HEK293T (cell line): Measurements from ENCODE around the gene NEK8.

Experiments used
- ELF4 ChIP-seq: fragments of 450-650 bp; IDR thresholded peaks from 2 replicates; pipeline ENCODE4 v1.6.1; 2017; ENCODE audit warnings: antibody characterized with exemption
- FOXM1 ChIP-seq: fragments of 450-650 bp; IDR thresholded peaks from 2 replicates; pipeline ENCODE4 v1.6.1; 2017; ENCODE audit warnings: mild to moderate bottlenecking, borderline replicate concordance
- NFRKB ChIP-seq: fragments of 450-650 bp; IDR thresholded peaks from 2 replicates; pipeline ENCODE4 v1.6.1; 2016; ENCODE audit warnings: mild to moderate bottlenecking, moderate library complexity
- SUZ12 ChIP-seq: fragments of 450-650 bp; IDR thresholded peaks from 2 replicates; pipeline ENCODE4 v1.6.1; 2016; ENCODE audit warnings: mild to moderate bottlenecking

DNA sequence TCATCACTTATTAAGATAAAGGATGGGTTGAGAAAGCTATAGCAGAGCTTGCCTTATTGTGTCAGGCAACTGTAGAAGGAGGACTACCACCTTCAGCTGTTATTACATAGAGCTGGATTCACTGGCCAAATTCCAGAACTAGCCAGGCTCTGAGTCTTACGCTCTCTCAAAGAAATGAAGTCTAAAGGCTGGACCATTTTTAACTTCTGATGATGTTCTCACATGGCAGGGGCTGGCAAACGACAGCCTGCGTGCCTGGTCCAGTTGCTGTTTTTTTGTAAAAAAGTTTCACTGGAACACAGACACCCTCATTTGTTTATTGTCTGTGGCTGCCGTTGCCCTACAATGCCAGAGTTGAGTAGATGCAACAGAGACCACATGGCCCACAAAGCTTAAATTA is 36.5 kb downstream of the NEK8 start:
- TF ChIP-seq NFRKB (no peak), SUZ12 (no peak), FOXM1 (no peak), ELF4 (no peak)
